HepG2 (cell line): ENCODE data around the gene FAM78A. TPM values are rescaled to one million over a fixed set of nuclear protein-coding genes. Genes with fewer than 3 reads are reported as not detected.

Experiments used
- ATAC-seq: fragments of 200-7000 bp; cut with Tn5 transposase; 3 replicates; pipeline ENCODE4 v1.9.1; 2020; ENCODE audit warnings: mild to moderate bottlenecking, moderate library complexity
- BruUV-seq: library from RNA; stranded (reverse); fragments of 400-500 nt; replicated peaks from 2 replicates; lab custom pipeline; 2021; lab: Mats Ljungman, UMichigan
- CTCF ChIA-PET: fragments of 300-600 bp; formaldehyde crosslinking; extraction: SDS; loops from one replicate; lab custom pipeline; 2021; ENCODE audit warnings: low total read pairs, inconsistent platforms, low intra/inter-chr PET ratio; lab: Yijun Ruan, JAX
- POLR2A ChIA-PET: fragments of 350-600 bp; sonication (Branson Sonifier 250); formaldehyde crosslinking; loops from one replicate; lab custom pipeline; 2020; ENCODE audit warnings: antibody characterized with exemption, inconsistent platforms; lab: Yijun Ruan, JAX
- DNase-seq: peaks from one replicate; pipeline ENCODE4 v3.0.0-alpha.2; 2015; ENCODE audit warnings: low spot score
- FAIRE-seq: peaks from 3 replicates; lab custom pipeline; 2011; peaks lifted over from hg19 to GRCh38; lab: Jason Lieb, UNC
- H2AFZ ChIP-seq: one replicate; pipeline ENCODE4 v1.6.1; 2011; ENCODE audit warnings: low read length, inconsistent platforms
- H3K27ac ChIP-seq: fragments of 300-600 bp; 3 replicates; pipeline ENCODE4 v1.8.0; 2011; ENCODE audit warnings: mixed run types, mild to moderate bottlenecking, mixed read lengths, low read length, inconsistent platforms; ENCODE audit not compliant: insufficient read depth; ENCODE audit errors: extremely low read length
- H3K27me3 ChIP-seq, 2 experiments: fragments of 200-600 bp in 1 of 2; 2 replicates in 1 of 2; 3 replicates in 1 of 2; pipeline versions ENCODE4 v1.6.0 to v1.8.0; 2011; ENCODE audit warnings: low read length in 2 of 2, mild to moderate bottlenecking in 2 of 2, moderate library complexity in 2 of 2, inconsistent platforms in 1 of 2; ENCODE audit not compliant: insufficient read depth in 2 of 2, control insufficient read depth in 1 of 2
- H3K36me3 ChIP-seq, 2 experiments: fragments of 200-600 bp in 1 of 2; replicated peaks in 1 of 2; 2 replicates in 1 of 2; 3 replicates in 1 of 2; pipeline versions ENCODE4 v1.5.1 to v1.8.0; 2011; ENCODE audit warnings: low read length in 2 of 2, inconsistent platforms in 1 of 2; ENCODE audit not compliant: insufficient read depth in 2 of 2, control insufficient read depth in 1 of 2
- H3K4me1 ChIP-seq: 2 replicates; pipeline ENCODE4 v1.5.1; 2012; ENCODE audit warnings: low read length, inconsistent platforms; ENCODE audit not compliant: insufficient read depth
- H3K4me2 ChIP-seq: 2 replicates; pipeline ENCODE4 v1.6.0; 2011; ENCODE audit warnings: low read depth, low read length, inconsistent platforms
- H3K4me3 ChIP-seq, 3 experiments: fragments of 200-600 bp in 1 of 3; sonication (generic), shearing (Covaris generic) in 1 of 3; replicated peaks in 1 of 3; 2 replicates each; pipeline ENCODE4 v1.5.1; 2011 to 2016; ENCODE audit warnings: low read length in 3 of 3, inconsistent platforms in 2 of 3, low read depth in 2 of 3, mild to moderate bottlenecking in 2 of 3, control low read depth in 1 of 3, mixed read lengths in 1 of 3; ENCODE audit not compliant: insufficient read depth in 1 of 3
- H3K79me2 ChIP-seq: one replicate; pipeline ENCODE4 v1.6.1; 2011; ENCODE audit warnings: low read length, inconsistent platforms; ENCODE audit not compliant: insufficient read depth
- H3K9ac ChIP-seq: 2 replicates; pipeline ENCODE4 v1.6.0; 2011; ENCODE audit warnings: mild to moderate bottlenecking, low read depth, low read length, inconsistent platforms; ENCODE audit not compliant: insufficient read depth
- H3K9me3 ChIP-seq: 2 replicates; pipeline ENCODE4 v1.5.1; 2012; ENCODE audit warnings: mild to moderate bottlenecking, low read length
- H4K20me1 ChIP-seq: 2 replicates; pipeline ENCODE4 v1.6.0; 2011; ENCODE audit warnings: inconsistent platforms, mild to moderate bottlenecking, low read length, moderate library complexity; ENCODE audit not compliant: insufficient read depth
- CREM ChIP-seq, 2 experiments: sonication (generic) in 1 of 2; formaldehyde crosslinking in 1 of 2; IDR thresholded peaks; 2 replicates each; pipeline versions ENCODE4 v1.4.0 to v1.6.1; 2016 to 2020; ENCODE audit warnings: antibody characterized with exemption in 1 of 2, mild to moderate bottlenecking in 1 of 2, missing genetic modification reagents in 1 of 2
- ESRRA ChIP-seq: sonication (generic); formaldehyde crosslinking; IDR thresholded peaks from 2 replicates; pipeline ENCODE4 v1.5.1; 2020; ENCODE audit warnings: mild to moderate bottlenecking, low read depth, missing genetic modification reagents
- FIP1L1 ChIP-seq: fragments of 200-400 bp; formaldehyde crosslinking; IDR thresholded peaks from 2 replicates; pipeline ENCODE4 v1.6.1; 2018; ENCODE audit warnings: low read depth, mild to moderate bottlenecking, low read length, moderate library complexity, borderline replicate concordance; ENCODE audit not compliant: insufficient read depth
- KDM5A ChIP-seq: fragments of 200-600 bp; sonication (generic); IDR thresholded peaks from 2 replicates; pipeline ENCODE4 v1.7.0; 2018; ENCODE audit warnings: antibody characterized with exemption, mild to moderate bottlenecking, low read length, borderline replicate concordance
- MXD4 ChIP-seq: IDR thresholded peaks from 2 replicates; pipeline ENCODE4 v1.6.1; 2016; ENCODE audit warnings: mild to moderate bottlenecking, missing biosample characterization, missing genetic modification reagents
- RORA ChIP-seq: sonication (generic); formaldehyde crosslinking; IDR thresholded peaks from 2 replicates; pipeline ENCODE4 v1.5.0; 2020; ENCODE audit warnings: mild to moderate bottlenecking, missing genetic modification reagents, moderate library complexity
- SMAD1 ChIP-seq: sonication (generic); formaldehyde crosslinking; IDR thresholded peaks from 2 replicates; pipeline ENCODE4 v1.4.0; 2020; ENCODE audit warnings: missing genetic modification reagents, low read depth, mild to moderate bottlenecking, borderline replicate concordance
- SOX6 ChIP-seq, 2 experiments: fragments of 450-650 bp in 1 of 2; sonication (generic) in 1 of 2; formaldehyde crosslinking in 1 of 2; IDR thresholded peaks; 2 replicates each; pipeline versions ENCODE4 v1.4.0 to v1.6.1; 2017 to 2020; ENCODE audit warnings: antibody characterized with exemption in 1 of 2, mild to moderate bottlenecking in 1 of 2, missing genetic modification reagents in 1 of 2
- SRSF4 ChIP-seq: fragments of 200-400 bp; formaldehyde crosslinking; IDR thresholded peaks from one replicate; pipeline ENCODE4 v1.6.1; 2018; ENCODE audit warnings: mild to moderate bottlenecking, low read depth, low read length, moderate library complexity; ENCODE audit not compliant: poor library complexity, severe bottlenecking
- TEAD3 ChIP-seq: optimal IDR thresholded peaks from 2 replicates; pipeline ENCODE3; 2016; ENCODE audit warnings: borderline replicate concordance
- TIGD3 ChIP-seq: sonication (generic); formaldehyde crosslinking; IDR thresholded peaks from 2 replicates; pipeline ENCODE4 v1.5.1; 2020; ENCODE audit warnings: mild to moderate bottlenecking, missing genetic modification reagents, borderline replicate concordance
- U2AF2 ChIP-seq: fragments of 200-400 bp; formaldehyde crosslinking; IDR thresholded peaks from 2 replicates; pipeline ENCODE4 v1.6.1; 2017; ENCODE audit warnings: low read depth, mild to moderate bottlenecking, low read length
- ZFP36L2 ChIP-seq: sonication (generic); formaldehyde crosslinking; IDR thresholded peaks from 2 replicates; pipeline ENCODE4 v1.4.0; 2020; ENCODE audit warnings: missing genetic modification reagents
- ZNF121 ChIP-seq: sonication (generic); formaldehyde crosslinking; IDR thresholded peaks from 2 replicates; pipeline ENCODE4 v1.5.0; 2020; ENCODE audit warnings: mild to moderate bottlenecking, missing genetic modification reagents
- ZNF275 ChIP-seq: sonication (generic); formaldehyde crosslinking; IDR thresholded peaks from 2 replicates; pipeline ENCODE4 v1.8.0; 2022; ENCODE audit warnings: missing genetic modification reagents, mild to moderate bottlenecking, inconsistent platforms, borderline replicate concordance
- ZNF577 ChIP-seq: sonication (generic); formaldehyde crosslinking; IDR thresholded peaks from 2 replicates; pipeline ENCODE4 v1.4.0; 2020; ENCODE audit warnings: mild to moderate bottlenecking, low read depth, missing genetic modification reagents, borderline replicate concordance
- ZUFSP ChIP-seq: sonication (generic); formaldehyde crosslinking; IDR thresholded peaks from 2 replicates; pipeline ENCODE4 v1.9.0; 2021; ENCODE audit warnings: missing genetic modification reagents, mild to moderate bottlenecking, borderline replicate concordance
- WGBS: methylation state at CpG from one replicate; pipeline ENCODE4 v1.1.6; 2017; ENCODE audit warnings: low lambda C conversion rate; 5-methylcytosine and 5-hydroxymethylcytosine counted together
- in situ Hi-C: cut with HindIII; loops from 2 replicates; pipeline ENCODE4 v1.10.0; 2017; ENCODE audit warnings: low pct_unique_long_range_greater_than_20kb; ENCODE audit not compliant: extremely low pct_ligation_motif_present
- intact Hi-C: fragments of 100-400 bp; cut with micrococcal nuclease; formaldehyde crosslinking; loops from one replicate; pipeline ENCODE4 v1.10.0; 2022; ENCODE audit not compliant: unreplicated experiment
- polyA plus RNA-seq, 8 experiments: library from polyadenylated mRNA; depleted of rRNA in 3 of 8; stranded (reverse) in 7 of 8; unstranded in 1 of 8; fragments of >200 nt; fragmentation: Illumina TruSeq in 4 of 8; extraction: Trizol in 4 of 8; gene quantifications; 2 replicates each; pipeline versions ENCODE4 v1.2.1 to v1.2.3, GENCODE V29; 2011 to 2016; ENCODE audit warnings: low read depth in 4 of 8, missing spikeins in 1 of 8, mixed read lengths in 1 of 8; ENCODE audit not compliant: insufficient read depth in 1 of 8
- total RNA-seq, 5 experiments: library from RNA; depleted of rRNA; stranded (reverse); fragments of >200 nt; fragmentation: Illumina TruSeq; extraction: Trizol; gene quantifications; 2 replicates each; pipeline ENCODE4 v1.2.3, GENCODE V29; 2016; ENCODE audit warnings: low read depth in 1 of 5

Gene FAM78A
- total and polyA plus RNA-seq, 2 of the 13 experiments (the other 11 are each of a cell fraction or from before 2014, with no cell fraction given) = 0.18 to 0.62 TPM

- in situ Hi-C loops (no loop called here), intact Hi-C loops (no loop called here)
- Histone ChIP-seq H3K4me2 (no peak overlapping the region), H3K36me3 (no peaks in the 10 kb centered on the region), H4K20me1 (no peaks in the 10 kb centered on the region), H3K4me1 (peaks cover 13% of the 10 kb centered on the region), H3K9me3 (no peaks in the 10 kb centered on the region), H2AFZ (no peak overlapping the region), H3K79me2 (no peaks in the 10 kb centered on the region), H3K27me3 (peaks cover 9 to 64% of the 10 kb centered on the region in 2 experiments; a peak in 4 of 5 replicates), H3K27ac (no peak overlapping the region), H3K9ac (no peak overlapping the region), H3K4me3 (no peak overlapping the region)
- no TSS peak for BruUV-seq
- POLR2A ChIA-PET = no interaction called here
- FAIRE-seq (no peak), DNase-seq (no peak), ATAC-seq (no peak)
- 53% methylated on average over 14 of the region's 14 CpGs for WGBS
- CTCF ChIA-PET = no interaction called here
- no peak for TF ChIP-seq ZNF121 (CRISPR knock-in tag)
- no peak for TF ChIP-seq KDM5A
- no peak for TF ChIP-seq U2AF2
- TF ChIP-seq ESRRA = no peak
- TF ChIP-seq CREM (IDR thresholded peaks at IDR 0.05) = no peak
- no peak for TF ChIP-seq CREM (CRISPR knock-in tag; IDR thresholded peaks at IDR 0.05)
- TF ChIP-seq ZNF577 = no peak
- no peak for TF ChIP-seq ZUFSP (CRISPR knock-in tag)
- no peak for TF ChIP-seq SRSF4
- no peak for TF ChIP-seq FIP1L1
- no peak for TF ChIP-seq ZNF275 (CRISPR knock-in tag)
- no peak for TF ChIP-seq TIGD3
- TF ChIP-seq MXD4 (CRISPR knock-in tag) = no peak
- TF ChIP-seq SMAD1 (CRISPR knock-in tag) = no peak
- no peak for TF ChIP-seq SOX6 (IDR thresholded peaks at IDR 0.05)
- no peak for TF ChIP-seq SOX6 (CRISPR knock-in tag; IDR thresholded peaks at IDR 0.05)
- no peak for TF ChIP-seq RORA
- no peak for TF ChIP-seq TEAD3 (CRISPR knock-in tag)
- no peak for TF ChIP-seq ZFP36L2
These were observed 30.2 kb upstream of the FAM78A start for GRCh38 chr9:131306397-131307004.
